SU-DHL-6 (cell line): ENCODE data around the gene ITPR3.

Source experiments
- EZH2phosphoT487 ChIP-seq: fragments of 200-600 bp; sonication (generic), shearing (Covaris generic); conservative IDR thresholded peaks from 2 replicates; pipeline ENCODE4 v1.6.1; 2018; ENCODE audit warnings: mild to moderate bottlenecking, antibody characterized with exemption, low read length, moderate library complexity, mixed read lengths
- TF ChIP-seq, protein P1 (sequence below): fragments of 200-600 bp; sonication (generic); IDR thresholded peaks from one replicate; pipeline ENCODE4 v1.5.1; 2017; ENCODE audit warnings: antibody characterized with exemption, mild to moderate bottlenecking, low read length, moderate library complexity; ENCODE audit not compliant: insufficient read depth, poor library complexity, severe bottlenecking

DNA sequence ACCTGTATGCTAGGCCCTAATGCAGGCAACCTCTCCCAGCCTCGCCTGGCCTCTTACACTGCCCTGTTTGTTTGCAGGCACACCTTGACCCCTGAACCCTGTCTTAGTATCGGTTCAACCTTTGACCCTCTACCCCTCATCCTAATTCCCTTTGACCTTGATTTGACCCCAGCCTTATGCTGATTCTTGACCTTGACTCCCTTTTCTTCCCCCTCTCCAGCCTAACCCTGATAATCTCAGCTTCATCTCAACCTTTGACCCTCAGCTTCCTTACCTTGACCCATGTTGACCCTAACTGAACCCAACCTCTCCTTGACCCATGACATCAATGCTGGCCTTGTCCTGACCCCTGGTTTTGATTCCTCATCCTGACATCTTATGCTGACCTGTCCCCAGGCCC is 56.6 kb downstream of the ITPR3 start:
- TF ChIP-seq, protein P1, sequence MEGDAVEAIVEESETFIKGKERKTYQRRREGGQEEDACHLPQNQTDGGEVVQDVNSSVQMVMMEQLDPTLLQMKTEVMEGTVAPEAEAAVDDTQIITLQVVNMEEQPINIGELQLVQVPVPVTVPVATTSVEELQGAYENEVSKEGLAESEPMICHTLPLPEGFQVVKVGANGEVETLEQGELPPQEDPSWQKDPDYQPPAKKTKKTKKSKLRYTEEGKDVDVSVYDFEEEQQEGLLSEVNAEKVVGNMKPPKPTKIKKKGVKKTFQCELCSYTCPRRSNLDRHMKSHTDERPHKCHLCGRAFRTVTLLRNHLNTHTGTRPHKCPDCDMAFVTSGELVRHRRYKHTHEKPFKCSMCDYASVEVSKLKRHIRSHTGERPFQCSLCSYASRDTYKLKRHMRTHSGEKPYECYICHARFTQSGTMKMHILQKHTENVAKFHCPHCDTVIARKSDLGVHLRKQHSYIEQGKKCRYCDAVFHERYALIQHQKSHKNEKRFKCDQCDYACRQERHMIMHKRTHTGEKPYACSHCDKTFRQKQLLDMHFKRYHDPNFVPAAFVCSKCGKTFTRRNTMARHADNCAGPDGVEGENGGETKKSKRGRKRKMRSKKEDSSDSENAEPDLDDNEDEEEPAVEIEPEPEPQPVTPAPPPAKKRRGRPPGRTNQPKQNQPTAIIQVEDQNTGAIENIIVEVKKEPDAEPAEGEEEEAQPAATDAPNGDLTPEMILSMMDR = no peak
- no peak for TF ChIP-seq EZH2phosphoT487
